GM18499 (cell line): ENCODE measurements around the gene KCNJ4.

Source experiments
- ATAC-seq: cut with Tn5 transposase; IDR thresholded peaks from one replicate; pipeline ENCODE4 v1.9.1; 2021; ENCODE audit warnings: moderate number of reproducible peaks; ENCODE audit not compliant: insufficient read depth, unreplicated experiment

KCNJ4 gene

GRCh38 chr22:38435965-38436364, 19.0 kb downstream of the KCNJ4 start:
- no peak for ATAC-seq

GRCh38 chr22:38435010-38435409, 20.0 kb downstream of the KCNJ4 start:
- ATAC-seq, result no peak

GRCh38 chr22:38433871-38434270, 21.1 kb downstream of the KCNJ4 start:
- no peak for ATAC-seq

GRCh38 chr22:38432264-38432663, 22.7 kb downstream of the KCNJ4 start:
- ATAC-seq, result no peak

GRCh38 chr22:38431266-38432010, 23.6 kb downstream of the KCNJ4 start:
- ATAC-seq, result no peak

- no peak for ATAC-seq
Observed at GRCh38 chr22:38429499-38430068, 25.4 kb downstream of the KCNJ4 start.

GRCh38 chr22:38428714-38429113, 26.3 kb downstream of the KCNJ4 start:
- ATAC-seq, result no peak

- no peak for ATAC-seq
Observed at GRCh38 chr22:38427940-38428339, 27.1 kb downstream of the KCNJ4 start.

GRCh38 chr22:38427465-38427864, 27.5 kb downstream of the KCNJ4 start:
- ATAC-seq, result no peak

GRCh38 chr22:38426628-38427027, 28.4 kb downstream of the KCNJ4 start:
- no peak for ATAC-seq

- no peak for ATAC-seq
Observed at GRCh38 chr22:38424525-38425080, 30.4 kb downstream of the KCNJ4 start.

- no peak for ATAC-seq
Observed at GRCh38 chr22:38423512-38424503, 31.2 kb downstream of the KCNJ4 start.

GRCh38 chr22:38422611-38423511, 32.1 kb downstream of the KCNJ4 start:
- ATAC-seq, result no peak

GRCh38 chr22:38420734-38421133, 34.3 kb downstream of the KCNJ4 start:
- ATAC-seq, result no peak

- ATAC-seq, result no peak
Observed at GRCh38 chr22:38419858-38420160, 35.2 kb downstream of the KCNJ4 start.

- no peak for ATAC-seq
Observed at GRCh38 chr22:38419121-38419857, 35.7 kb downstream of the KCNJ4 start.

GRCh38 chr22:38418589-38418988, 36.4 kb downstream of the KCNJ4 start:
- no peak for ATAC-seq

- no peak for ATAC-seq
Observed at GRCh38 chr22:38417252-38418060, 37.5 kb downstream of the KCNJ4 start.
